ENCODE data around the gene CDK19.
"Not testable (repeated sequence)": the region's sequence is repeated elsewhere in the genome, so short reads cannot be mapped to it uniquely, and the experiment has no call there.

The CDK19 gene

GRCh38 chr6:110813338-110814101 is 1.7 kb downstream of the CDK19 start:
- DNase-seq = peak; percentile 48

DNA sequence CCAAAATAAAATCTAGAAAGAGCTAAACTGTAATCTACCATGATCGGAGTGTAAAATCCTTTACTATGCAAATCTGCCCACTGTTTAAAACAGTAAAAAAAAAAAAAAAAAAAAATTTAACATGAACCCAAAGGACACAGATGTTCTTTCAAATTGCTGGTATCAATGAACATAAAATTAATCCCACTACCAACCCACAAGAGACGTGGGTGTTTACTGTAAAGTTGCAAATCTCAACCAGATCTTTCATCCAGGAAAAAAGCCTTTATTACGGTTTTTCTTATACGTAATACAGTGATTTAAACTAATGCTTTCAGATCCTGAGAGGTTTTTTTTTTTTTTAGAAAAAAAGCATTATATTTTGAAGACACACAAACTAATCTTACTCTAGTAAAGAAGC is 2.5 kb downstream of the CDK19 start:
- no peak for DNase-seq

GRCh38 chr6:110810896-110811586 is 4.2 kb downstream of the CDK19 start:
- DNase-seq = no peak

DNA sequence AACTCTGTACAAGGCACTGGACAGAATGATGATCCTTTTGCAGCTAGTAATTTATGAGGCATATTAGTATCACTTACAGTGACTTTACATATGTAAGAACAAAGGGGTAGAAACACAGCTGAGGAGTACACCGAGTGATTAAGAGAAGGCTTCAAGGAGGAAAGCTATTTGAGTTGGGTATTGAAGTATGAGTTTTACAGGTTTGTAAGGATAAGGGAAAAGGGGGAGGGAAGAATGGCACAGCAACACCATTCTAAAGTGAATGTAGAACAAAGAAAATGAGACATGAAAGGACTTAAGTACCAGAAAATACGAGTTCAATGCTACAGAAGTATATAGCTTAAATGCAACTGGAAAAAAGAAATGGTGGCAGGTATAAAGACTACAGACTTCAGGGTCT is 5.5 kb downstream of the CDK19 start:
- DNase-seq = no peak

DNA sequence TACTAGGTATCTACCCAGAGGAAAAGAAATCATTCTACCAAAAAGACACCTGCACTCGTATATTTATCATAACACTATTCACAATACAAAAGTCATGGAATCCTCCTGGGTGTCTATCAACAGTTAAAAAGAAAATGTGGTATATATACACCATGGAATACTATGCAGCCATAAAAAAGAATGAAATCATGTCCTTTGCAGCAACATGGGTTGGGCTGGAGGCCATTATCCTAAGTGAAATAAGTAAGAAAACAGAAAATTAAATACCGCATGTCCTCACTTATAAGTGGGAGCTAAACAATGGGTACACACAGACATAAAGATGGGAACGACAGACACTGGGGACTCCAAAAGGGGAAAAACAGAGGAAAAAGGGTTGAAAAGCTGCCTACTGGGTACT is 13.1 kb downstream of the CDK19 start:
- DNase-seq = not testable (repeated sequence)

DNA sequence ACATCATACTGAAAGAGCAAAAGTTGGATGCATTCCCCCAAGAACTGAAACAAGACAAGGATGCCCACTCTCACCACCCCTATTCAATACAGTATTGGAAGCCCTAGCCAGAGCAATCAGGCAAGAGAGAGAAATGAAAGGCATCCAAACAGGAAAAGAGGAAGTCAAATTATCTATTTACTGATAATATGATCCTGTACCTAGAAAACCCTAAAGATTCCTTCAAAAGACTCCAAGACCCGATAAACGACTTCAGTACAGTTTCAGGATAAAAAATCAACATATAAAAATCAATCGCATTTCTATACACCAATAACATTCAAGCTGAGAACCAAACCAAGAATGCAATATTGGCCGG is 14.5 kb downstream of the CDK19 start:
- DNase-seq = no peak

DNA sequence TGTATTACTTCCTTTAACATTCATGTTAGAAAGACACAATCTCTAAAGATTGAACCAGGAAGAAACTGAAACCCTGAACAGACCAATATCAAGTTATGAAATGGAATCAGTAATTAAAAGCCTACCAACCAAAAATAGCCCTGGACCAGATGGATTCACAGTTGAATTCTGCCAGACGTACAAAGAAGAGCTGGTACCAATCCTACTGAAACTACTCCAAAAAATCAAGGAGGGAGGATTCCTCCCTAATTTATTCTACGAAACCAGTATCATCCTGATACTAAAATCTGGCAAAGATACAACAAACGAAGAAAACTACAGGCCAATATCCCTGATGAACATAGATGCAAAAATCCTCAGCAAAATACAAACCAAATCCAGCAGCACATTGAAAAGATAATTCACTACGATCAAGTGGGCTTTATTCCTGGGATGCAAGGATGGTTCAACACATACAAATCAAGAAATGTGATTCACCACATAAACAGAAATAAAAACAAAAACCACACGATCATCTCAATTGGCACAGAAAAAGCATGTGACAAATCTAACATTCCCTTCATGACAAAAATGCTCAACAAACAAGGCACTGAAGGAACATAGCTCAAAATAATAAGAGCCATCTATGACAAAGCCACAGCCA is 15.0 kb downstream of the CDK19 start:
- no peak for DNase-seq

DNA sequence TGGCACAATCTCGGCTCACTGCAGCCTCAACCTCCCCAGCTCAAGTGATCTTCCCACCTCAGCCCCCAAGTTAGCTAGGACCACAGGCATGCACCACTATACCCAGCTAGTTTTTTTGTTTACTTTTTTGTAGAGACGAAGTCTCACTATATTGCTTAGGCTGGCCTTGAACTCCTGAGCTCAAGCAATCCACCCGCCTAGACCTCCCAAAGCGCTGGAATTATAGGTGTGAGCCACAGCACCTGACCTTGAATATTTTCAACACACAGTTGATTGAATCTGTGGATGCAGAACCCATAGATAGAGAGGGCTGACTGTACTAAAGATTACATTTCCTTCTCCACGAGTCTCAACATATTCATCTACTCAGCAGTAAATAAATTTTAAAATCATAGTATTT is 15.6 kb downstream of the CDK19 start:
- DNase-seq = no peak

GRCh38 chr6:110799189-110799588 is 16.1 kb downstream of the CDK19 start:
- no peak for DNase-seq

DNA sequence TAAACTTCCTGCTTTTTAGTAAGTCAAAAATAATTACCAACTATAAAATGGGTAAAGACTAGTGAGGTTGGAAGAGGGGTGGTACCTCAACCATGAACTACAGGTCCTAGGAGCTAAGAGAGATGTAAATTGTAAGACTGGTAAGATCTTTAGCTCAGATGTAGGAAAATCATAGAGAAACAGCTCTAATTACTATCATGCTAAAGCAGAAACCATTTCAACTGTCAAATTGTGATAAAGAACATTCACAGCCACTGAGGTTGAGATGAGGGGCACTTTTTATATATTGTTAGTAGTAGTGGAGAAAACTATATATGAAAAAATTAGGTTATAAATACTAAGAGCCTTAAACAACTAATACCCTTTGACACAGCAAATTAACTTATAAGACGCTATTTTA is 20.0 kb downstream of the CDK19 start:
- no peak for DNase-seq

GRCh38 chr6:110786696-110787095 is 28.6 kb downstream of the CDK19 start:
- DNase-seq = no peak

- no peak for DNase-seq
These were observed 29.0 kb downstream of the CDK19 start for GRCh38 chr6:110786271-110786670.

DNA sequence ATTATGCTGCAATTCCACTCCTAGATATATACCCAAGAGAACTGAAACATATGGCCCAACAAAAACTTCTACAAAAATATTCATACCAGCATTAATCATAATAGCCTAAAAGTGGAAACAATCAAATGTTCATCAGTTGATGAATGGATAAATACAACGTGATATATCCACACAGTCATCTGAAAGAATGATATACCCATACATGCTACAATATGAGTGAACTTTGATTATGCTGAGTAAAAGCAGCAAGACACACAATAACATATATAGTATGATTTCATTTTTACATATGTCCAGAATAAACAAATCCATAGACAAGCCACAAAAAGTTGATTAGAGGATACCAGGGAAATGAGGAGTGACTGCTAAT is 30.7 kb downstream of the CDK19 start:
- no peak for DNase-seq

DNA sequence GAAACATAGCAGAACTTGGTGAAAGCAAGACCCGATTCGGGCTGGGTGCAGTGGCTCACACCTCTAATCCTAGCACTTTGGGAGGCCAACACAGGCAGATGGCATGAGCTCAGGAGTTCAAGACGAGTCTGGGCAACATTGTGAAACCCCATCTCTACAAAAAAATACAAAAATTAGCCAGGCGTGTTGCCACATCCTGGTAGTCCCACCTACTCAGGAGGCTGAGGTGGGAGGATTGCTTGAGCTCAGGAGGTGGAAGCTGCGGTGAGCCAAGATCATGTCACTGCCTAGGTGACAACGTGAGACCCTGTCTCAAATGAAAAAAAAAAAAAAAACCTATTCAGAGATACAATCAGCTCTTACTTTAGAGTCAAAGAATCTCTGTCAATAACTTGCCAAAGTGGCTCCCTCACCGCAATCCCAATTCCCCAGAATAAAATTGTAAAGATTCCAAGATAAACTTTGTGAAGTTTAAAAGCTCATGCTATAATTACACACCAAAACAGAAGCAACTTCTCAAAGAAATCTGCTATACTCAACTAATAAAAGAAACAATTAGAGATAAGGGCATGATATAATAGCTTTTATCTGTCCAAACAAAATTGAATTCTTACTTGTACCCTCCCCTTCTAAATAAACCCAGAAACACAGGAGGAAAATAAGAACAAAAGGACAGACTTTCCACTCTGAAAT is 33.6 kb downstream of the CDK19 start:
- no peak for DNase-seq

DNA sequence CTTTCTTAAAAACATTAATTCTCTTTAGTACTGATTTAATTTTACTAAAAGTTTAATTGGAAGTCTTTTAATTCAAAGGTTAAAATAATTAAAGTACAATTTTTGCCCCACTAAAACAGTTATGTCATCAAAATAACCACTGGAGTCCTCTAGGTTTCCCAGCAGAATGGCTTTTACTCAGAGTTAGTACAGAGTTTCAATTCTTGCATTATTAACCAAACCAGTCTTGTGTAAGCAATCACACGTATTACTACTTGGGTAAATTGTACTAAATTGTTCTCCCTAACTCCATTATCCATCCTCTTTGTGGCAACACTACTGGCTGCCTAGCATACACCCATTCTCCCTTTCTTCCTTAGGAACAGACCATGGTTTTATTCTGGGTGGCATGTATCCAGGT is 36.9 kb downstream of the CDK19 start:
- no peak for DNase-seq

GRCh38 chr6:110777636-110778035 is 37.6 kb downstream of the CDK19 start:
- DNase-seq = no peak

GRCh38 chr6:110776413-110776812 is 38.9 kb downstream of the CDK19 start:
- DNase-seq = no peak

DNA sequence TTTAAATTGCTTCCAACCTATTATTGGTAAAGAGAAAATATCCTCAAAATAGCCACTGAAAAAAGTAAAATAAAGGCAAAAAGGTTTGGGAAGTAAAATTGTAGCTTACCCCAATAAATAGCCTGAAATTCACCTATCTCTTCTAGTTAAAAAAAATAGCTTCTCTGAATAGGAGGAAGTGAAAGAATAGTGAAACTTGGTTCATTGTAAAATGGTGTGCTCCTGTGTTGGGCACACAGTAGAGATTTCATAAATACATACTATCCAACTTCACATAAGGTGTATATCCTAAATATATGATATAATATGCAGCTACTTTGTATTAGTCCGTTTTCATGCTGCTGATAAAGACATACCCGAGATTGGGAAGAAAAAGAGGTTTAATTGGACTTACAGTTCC is 45.3 kb downstream of the CDK19 start:
- no peak for DNase-seq

- DNase-seq = no peak
These were observed 47.2 kb downstream of the CDK19 start for GRCh38 chr6:110768057-110768456.

- DNase-seq = no peak
These were observed 53.9 kb downstream of the CDK19 start for GRCh38 chr6:110761371-110761770.

DNA sequence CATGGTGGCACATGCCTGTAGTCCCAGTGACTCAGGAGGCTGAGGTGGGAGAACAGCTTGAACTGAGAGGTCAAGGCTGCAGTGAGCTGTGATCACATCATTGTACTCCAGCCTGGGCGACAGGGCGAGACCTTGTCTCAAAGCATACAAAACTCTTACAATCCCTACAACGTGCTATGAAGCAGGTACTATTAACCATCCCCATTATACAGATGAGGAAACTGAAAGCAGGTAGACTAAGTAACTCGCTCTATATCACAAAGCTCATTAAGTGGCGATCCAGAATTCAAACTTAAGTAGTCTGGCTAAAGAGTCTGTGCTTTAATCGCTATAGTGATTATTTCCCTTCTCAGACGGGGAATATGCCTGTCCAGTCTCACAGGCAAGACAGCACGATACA is 54.7 kb downstream of the CDK19 start:
- DNase-seq = no peak

DNA sequence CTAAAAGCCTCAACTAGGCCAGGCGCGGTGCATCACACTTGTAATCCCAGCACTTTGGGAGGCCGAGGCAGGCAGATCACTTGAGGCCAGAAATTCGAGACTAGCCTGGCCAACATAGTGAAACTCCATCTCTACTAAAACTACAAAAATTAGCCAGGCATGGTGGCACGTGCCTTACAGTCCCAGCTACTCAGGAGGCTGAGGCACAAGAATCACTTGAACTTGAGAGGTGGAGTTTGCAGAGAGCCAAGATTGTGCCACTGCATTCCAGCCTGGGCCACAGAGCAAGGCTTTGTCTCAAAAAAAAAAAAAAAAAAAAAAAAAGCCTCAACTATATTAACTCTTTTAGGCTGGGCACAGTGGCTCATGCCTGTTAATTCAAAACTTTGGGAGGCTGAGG is 55.2 kb downstream of the CDK19 start:
- DNase-seq = not testable (repeated sequence)

DNA sequence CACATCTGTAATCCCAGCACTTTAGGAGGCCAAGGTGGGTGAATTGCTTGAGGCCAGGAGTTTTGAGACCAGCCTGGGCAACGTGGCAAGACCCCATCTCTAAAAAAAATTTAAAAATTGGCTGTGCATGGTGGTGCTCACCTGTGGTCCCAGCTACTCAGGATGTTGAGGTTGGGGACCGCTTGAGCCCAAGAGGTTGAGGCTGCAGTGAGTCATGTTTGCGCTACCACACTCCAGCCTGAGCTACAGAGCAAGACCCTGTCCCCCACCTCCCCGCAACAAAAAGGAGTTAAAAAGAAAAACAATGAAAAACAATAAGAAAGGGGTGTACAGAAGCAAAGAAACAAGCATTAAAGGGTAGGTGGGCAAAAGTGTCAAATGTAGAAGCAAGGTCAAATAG is 57.3 kb downstream of the CDK19 start:
- no peak for DNase-seq

GRCh38 chr6:110756817-110757216 is 58.5 kb downstream of the CDK19 start:
- no peak for DNase-seq
